ENCODE measurements around the gene CPXM2.

The CPXM2 gene

GRCh38 chr10:123869020-123869414 lies 22.6 kb downstream of the CPXM2 start:
- no peak for DNase-seq (ENCODE audit: low spot score)

- peak; percentile 30 for DNase-seq (ENCODE audit: low spot score)
These were observed 23.3 kb downstream of the CPXM2 start for GRCh38 chr10:123868038-123869019.

GRCh38 chr10:123865880-123866279 lies 25.7 kb downstream of the CPXM2 start:
- no peak for DNase-seq (ENCODE audit: low spot score)

DNA sequence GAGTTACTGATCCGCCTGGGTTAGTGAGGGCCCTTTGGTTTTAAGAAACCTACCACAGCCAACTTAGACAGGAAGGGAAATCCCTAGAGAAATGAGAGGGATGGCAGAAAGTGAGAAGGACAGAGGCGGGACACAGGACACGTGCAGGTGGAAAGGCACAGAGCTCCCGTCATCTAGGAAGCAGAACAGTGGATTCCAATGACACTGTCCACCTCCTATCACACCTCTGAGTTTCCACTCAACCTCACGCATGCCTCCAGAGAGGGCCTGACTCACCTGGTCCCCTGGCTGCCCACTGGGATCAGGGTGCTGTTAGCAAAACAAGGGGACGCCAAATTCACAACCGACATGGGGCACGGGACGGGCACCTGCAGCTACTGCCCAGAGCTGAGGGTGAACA lies 26.3 kb downstream of the CPXM2 start:
- DNase-seq (ENCODE audit: low spot score), result no peak

DNA sequence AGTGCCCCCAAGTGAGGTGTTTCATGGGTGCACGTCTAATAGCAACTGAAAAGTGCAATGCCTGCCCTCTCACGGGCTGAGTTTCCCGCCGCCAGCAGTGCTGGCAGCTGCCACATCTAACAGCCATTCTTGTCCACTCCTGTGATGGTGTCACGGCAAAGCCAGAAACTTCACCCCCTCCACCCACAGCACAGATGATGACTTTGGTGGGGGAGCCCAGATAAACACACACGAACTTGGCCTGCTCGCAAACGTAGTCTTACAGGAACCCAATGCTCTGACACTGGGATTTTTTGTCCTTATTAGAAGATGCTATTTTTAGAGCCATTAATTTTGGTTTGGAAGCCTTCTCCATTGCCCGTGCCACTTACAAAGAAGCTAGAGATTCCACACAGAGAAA lies 26.7 kb downstream of the CPXM2 start:
- no peak for DNase-seq (ENCODE audit: low spot score)

DNA sequence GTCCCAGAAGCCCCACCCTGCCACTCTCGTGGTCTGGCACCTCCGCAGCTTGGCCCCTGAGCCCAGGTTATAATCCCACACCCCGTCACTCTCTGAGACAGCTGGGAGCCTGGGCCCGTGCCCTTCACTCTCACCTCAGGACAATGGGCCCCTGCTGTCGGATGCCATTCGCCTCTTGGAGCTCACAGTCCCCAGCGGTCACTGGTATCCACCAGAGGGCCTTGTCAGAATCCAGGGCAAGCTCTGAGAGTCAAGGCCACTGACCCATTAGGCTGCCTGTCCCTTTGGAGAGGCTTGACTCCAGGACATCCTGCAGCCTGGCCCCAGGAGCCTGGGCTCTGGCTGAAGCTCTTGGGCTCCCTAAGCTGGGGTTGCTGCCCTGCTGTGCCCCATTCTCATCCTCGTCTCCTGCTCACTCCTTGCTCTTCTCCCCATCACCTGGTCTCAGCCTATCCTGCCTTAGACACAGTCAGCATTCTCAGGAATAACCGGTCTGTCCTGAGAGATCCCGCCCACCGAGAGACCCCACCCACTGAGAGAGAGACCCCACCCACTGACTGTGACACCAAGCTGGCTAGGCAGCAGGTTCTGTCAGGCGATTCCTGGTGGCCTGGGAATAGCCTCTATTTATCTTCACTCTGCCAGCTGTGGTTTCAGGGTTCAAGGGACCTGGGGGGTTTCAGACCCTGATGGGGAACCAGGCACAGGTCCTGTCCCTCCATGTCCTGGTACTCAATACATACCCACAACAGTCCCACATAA lies 27.7 kb downstream of the CPXM2 start:
- DNase-seq (ENCODE audit: low spot score), result no peak

GRCh38 chr10:123863183-123863575 lies 28.4 kb downstream of the CPXM2 start:
- no peak for DNase-seq (ENCODE audit: low spot score)

DNA sequence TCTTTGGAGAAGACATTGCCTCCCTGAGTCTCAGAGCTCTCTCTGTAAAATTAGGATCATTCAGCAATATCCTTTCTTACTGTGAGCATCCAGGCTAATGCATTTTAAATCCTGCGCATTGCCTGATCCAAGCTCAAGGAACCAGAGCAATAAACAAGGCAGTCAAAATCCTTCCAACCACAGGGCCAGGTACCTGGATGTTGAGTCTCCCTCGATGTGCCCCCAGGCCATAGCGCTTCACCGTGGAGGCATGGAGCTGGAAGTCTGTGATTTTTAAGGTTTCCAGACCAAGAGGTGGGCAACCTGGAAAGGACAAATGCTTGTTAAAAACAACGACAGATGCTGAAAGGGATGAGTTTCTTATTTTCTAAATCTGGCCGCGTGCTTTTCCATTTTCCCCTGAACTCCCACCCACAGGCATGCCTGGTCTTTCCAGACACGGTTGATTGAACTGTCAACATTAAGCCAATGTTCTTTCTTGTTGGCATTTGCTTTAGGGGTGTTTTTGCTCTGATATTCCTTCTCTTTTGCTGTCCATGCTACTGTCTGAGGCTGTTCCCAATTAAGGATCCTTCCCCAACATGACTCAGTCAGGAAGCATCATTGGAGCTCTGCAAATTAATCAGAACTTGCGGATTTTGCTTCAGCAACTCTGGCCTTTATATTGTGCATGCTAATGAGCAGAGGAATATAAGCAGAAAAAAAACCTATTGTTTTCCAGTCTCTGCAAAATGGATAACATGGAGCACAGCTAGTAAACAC lies 29.0 kb downstream of the CPXM2 start:
- DNase-seq (ENCODE audit: low spot score), result no peak

DNA sequence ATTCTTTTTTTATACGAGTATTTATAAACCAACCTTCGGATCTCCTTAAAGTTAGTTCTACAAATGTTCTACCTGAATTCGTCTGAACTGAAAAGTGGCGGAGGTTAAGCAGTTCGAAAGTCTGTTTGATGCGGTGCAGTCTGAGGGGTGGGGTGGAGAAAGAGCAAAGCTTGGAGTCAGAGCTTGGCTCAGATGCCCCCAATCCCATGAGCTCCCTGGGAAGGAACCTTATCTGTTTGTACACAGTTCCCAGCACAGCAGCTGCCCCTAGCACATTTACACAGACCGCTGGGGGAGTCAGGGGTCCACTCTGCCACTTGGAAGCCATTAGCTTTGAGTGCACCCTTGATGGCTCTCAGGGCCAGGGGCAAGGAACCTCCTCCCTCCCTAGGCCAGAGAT lies 30.8 kb downstream of the CPXM2 start:
- no peak for DNase-seq (ENCODE audit: low spot score)

- DNase-seq (ENCODE audit: low spot score), result no peak
These were observed 31.4 kb downstream of the CPXM2 start for GRCh38 chr10:123860209-123860608.

GRCh38 chr10:123859653-123860050 lies 32.0 kb downstream of the CPXM2 start:
- DNase-seq (ENCODE audit: low spot score), result no peak

- DNase-seq (ENCODE audit: low spot score), result no peak
These were observed 32.5 kb downstream of the CPXM2 start for GRCh38 chr10:123858907-123859652.

DNA sequence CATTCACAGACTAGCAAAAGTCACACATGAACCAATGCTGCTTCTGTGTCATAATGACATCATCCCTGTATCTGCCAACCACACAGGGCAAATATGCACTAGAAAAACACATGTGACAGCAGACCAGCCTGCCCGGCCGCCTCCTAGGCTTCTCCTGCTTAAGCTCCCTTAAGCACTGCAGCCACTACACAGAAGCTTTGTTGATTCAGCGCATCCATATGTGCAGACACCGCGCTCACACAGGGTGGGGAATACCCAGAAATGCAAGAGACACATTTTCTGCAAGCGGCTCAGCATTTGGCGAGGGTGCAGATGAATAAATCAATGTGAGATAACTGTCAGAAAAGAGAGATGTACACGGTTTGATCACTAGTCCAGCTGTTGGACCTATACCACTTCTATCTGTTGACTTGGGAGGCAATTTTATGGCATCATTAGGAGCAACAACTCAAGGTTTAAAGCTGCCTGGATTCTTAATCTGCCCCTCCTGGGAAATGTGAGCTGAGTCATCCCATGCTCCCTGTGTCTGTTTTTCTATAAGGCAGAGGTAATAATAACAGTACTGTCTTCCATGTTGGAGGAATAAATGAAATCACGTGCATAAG lies 33.4 kb downstream of the CPXM2 start:
- no peak for DNase-seq (ENCODE audit: low spot score)

DNA sequence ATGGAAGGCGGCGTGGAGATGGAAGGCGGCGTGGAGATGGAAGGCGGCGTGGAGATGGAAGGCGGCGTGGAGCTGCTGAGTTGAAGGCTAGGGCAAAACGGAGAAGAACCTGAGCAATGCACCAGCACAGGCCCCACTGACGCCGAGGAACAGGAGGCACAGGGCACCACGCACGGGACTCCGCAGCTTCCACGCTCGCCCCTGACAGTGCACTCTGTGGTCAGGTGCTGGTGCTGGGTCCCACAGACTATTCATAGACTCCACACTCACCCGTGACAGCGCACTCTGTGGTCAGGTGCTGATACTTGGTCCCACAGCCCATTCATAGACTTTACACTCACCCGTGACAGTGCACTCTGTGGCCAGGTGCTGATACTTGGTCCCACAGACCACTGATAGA lies 34.0 kb downstream of the CPXM2 start:
- DNase-seq (ENCODE audit: low spot score), result no peak

DNA sequence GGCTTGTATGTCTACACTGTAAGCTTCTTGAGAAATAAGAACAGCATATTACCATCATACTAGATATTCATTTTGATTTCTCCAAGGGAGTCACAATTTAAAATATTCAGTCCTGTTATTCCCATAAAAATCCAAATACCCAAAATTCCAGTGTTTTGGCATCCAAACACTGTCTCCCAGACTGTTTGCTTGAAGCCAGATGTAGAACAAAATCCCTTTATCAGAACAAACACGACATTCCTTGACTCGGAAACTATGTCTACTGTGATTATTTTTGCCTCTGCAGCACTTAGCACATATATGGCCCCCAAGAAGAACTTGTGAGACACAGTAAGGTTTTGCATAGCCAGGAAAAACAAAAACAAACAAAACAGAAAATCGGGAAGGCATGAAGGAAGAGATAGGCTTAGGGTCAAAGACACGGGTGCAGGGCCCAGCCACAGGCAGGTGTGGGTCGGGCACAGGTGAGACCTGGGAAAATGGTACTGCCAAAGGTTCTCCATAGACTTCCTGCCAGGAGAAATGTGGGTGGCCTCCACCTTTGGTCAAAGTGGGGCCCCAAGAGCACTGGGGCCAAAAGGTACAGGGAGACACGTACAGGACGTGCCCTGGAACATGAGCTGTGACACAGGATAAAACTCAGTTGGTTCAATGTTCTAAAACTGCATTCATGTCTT lies 36.5 kb downstream of the CPXM2 start:
- no peak for DNase-seq (ENCODE audit: low spot score)

DNA sequence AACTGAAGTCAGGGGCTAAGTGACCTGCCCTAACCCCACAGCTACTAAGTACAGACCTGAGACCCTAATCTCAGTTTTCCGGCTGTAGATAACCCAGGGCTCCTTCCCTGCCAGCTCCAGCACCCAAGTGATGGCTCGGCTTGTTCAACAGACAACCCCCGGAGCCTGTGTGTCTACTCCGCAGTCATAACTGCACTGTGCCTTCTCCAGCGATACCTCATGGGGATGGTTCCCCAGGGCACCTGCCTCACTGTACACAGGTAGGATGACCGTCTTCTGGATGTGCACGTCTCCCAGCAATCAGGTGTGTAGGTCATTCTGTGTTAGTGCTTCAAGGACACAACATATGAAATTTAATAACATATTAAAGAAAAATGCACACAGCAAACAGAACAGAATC lies 37.1 kb downstream of the CPXM2 start:
- DNase-seq (ENCODE audit: low spot score), result no peak

DNA sequence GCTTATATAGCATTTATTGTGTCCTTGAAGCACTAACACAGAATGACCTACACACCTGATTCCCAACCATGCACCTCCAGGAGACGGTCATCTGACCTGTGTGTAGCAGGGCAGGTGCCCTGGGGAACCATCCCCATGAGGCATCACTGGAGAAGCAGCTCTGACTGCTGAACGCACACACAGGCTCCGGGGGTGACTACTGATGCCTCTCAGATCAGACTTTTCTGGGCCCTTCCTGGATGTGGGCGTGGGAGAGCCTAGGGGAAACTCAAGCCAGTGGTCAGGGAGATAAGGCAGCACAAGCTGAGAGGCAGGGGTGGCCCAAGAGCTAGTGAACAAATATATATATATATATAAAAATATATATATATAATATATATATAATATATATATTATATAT lies 37.6 kb downstream of the CPXM2 start:
- no peak for DNase-seq (ENCODE audit: low spot score)

GRCh38 chr10:123852411-123852951 lies 39.1 kb downstream of the CPXM2 start:
- DNase-seq (ENCODE audit: low spot score), result no peak

GRCh38 chr10:123848564-123849457 lies 42.8 kb downstream of the CPXM2 start:
- no peak for DNase-seq (ENCODE audit: low spot score)
